Gastroesophageal sphincter (tissue), 3 donors: Measurements from ENCODE around the gene SRBD1.

ENCODE experiments used
- CTCF ChIP-seq, 4 experiments: fragments of 200-600 bp in 2 of 4; fragments of 450-650 bp in 2 of 4; sonication (generic) in 1 of 4; IDR thresholded peaks; one replicate each; pipeline ENCODE4 v1.5.1; 2017 to 2019; ENCODE audit warnings: antibody characterized with exemption in 4 of 4, mild to moderate bottlenecking in 2 of 4, moderate library complexity in 2 of 4
- POLR2A ChIP-seq, 2 donors: fragments of 450-650 bp; IDR thresholded peaks; one replicate each; pipeline ENCODE4 v1.6.1; 2017; ENCODE audit warnings: antibody characterized with exemption in 2 of 2, mild to moderate bottlenecking in 2 of 2, moderate library complexity in 1 of 2
- POLR2AphosphoS5 ChIP-seq: sonication (generic); formaldehyde crosslinking; IDR thresholded peaks from one replicate; pipeline ENCODE4 v1.6.1; 2017; ENCODE audit warnings: antibody characterized with exemption

- no peak for TF ChIP-seq CTCF (IDR thresholded peaks at IDR 0.05)
- no peak for TF ChIP-seq POLR2AphosphoS5
- TF ChIP-seq POLR2A (IDR thresholded peaks at IDR 0.05), result no peak
These were observed 145.0 kb downstream of the SRBD1 start for GRCh38 chr2:45466053-45466452.
